Activated CD4-positive, alpha-beta T cell treated with anti-CD3 and anti-CD28 coated beads, Interleukin-2, amount 10 ng/mL, durations not matched to agents 7 days and 5 days (primary cell): Measurements from ENCODE around the gene SND1. TPM values are rescaled to one million over a fixed set of nuclear protein-coding genes. Genes with fewer than 3 reads are reported as not detected.

ENCODE experiments used
- CTCF ChIA-PET: fragments of 350-600 bp; sonication (Branson Sonifier 250); formaldehyde crosslinking; loops from one replicate; lab custom pipeline; 2021; ENCODE audit warnings: antibody characterized with exemption; lab: Charles Lee
- POLR2A ChIA-PET: fragments of 350-600 bp; sonication (Branson Sonifier 250); formaldehyde crosslinking; loops from one replicate; lab custom pipeline; 2021; ENCODE audit warnings: antibody characterized with exemption; lab: Charles Lee
- DNase-seq: peaks from one replicate; pipeline ENCODE4 v3.0.0-alpha.2; 2020
- H3K27ac Mint-ChIP-seq: one replicate; pipeline ENCODE4 v1.8.0; 2021; ENCODE audit warnings: mild to moderate bottlenecking, moderate library complexity, mixed read lengths
- H3K27me3 Mint-ChIP-seq: one replicate; pipeline ENCODE4 v1.8.0; 2021; ENCODE audit warnings: mixed read lengths
- H3K36me3 Mint-ChIP-seq: one replicate; pipeline ENCODE4 v1.8.0; 2021; ENCODE audit warnings: low read depth, mixed read lengths
- H3K4me1 Mint-ChIP-seq: one replicate; pipeline ENCODE4 v1.8.0; 2021; ENCODE audit warnings: mixed read lengths
- H3K4me3 Mint-ChIP-seq: one replicate; pipeline ENCODE4 v1.8.0; 2021; ENCODE audit warnings: mild to moderate bottlenecking, moderate library complexity, mixed read lengths
- H3K9me3 Mint-ChIP-seq: one replicate; pipeline ENCODE4 v1.8.0; 2021; ENCODE audit warnings: mixed read lengths
- total RNA-seq, 2 experiments: library from RNA; stranded (reverse); gene quantifications; one replicate each; pipeline ENCODE4 v1.2.3, GENCODE V29; 2021

Gene SND1
- total RNA-seq, 2 experiments from 2014 or later, result 141 to 163 TPM

DNA sequence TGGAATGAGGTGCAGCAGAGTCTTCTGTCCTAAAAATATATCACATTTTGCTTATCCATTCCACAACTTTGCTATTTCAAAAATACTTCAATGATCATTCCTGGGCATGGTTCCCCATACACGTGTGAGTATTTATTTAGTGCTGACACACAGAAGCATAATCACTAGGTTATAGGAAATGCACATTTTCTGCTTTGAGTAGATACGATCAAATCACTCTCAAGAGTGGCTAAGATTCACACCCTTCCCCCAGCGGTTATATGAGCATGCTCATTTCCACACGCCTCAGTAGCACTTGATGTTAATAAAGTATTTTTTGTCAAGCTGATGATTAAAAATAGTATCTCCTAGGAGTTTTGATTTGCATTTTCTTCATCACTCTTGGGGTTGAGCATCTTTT is 472.8 kb downstream of the SND1 start:
- DNase-seq, result no peak
- ChIA-PET POLR2A (no interaction called here), CTCF (no interaction called here)
- Mint-ChIP-seq H3K4me1 (peaks cover 6% of the 10 kb centered on the region), H3K27ac (no peak overlapping the region), H3K9me3 (no peaks in the 10 kb centered on the region), H3K4me3 (no peak overlapping the region), H3K27me3 (peaks cover 14% of the 10 kb centered on the region), H3K36me3 (no peaks in the 10 kb centered on the region)

GRCh38 chr7:128125816-128126215 is 473.8 kb downstream of the SND1 start:
- Mint-ChIP-seq H3K27me3 (peaks cover 14% of the 10 kb centered on the region), H3K4me1 (peaks cover 6% of the 10 kb centered on the region), H3K36me3 (no peaks in the 10 kb centered on the region), H3K27ac (no peak overlapping the region), H3K9me3 (no peaks in the 10 kb centered on the region), H3K4me3 (no peak overlapping the region)
- ChIA-PET CTCF (interaction anchor here (0.9 to 1.5 kb wide), 2 partner anchors 10 to 32 kb away, joined by 4 read pairs; no protein-coding TSS in a partner anchor), POLR2A (no interaction called here)
- no peak for DNase-seq

DNA sequence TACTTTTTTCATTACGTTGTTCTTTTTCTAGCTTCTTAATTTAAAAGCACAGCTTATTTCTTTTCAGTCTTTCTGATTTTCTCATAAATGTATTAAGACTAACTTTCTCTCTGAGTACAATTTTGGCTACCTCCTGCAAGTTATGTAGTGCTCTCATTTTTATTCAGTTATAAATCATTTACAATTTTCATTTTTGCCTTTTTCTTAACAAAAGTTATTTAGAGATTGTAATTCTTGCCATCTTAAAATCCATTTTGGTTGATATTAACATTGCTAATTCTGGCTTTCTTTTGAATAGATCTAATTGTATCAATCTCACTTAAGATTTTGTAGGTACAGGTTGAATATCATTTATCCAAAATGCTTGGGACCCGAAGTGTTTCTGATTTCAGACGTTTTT is 476.4 kb downstream of the SND1 start:
- ChIA-PET CTCF (no interaction called here), POLR2A (no interaction called here)
- Mint-ChIP-seq H3K9me3 (no peaks in the 10 kb centered on the region), H3K27ac (no peak overlapping the region), H3K4me3 (no peak overlapping the region), H3K27me3 (peaks cover 21% of the 10 kb centered on the region), H3K36me3 (no peaks in the 10 kb centered on the region), H3K4me1 (peaks cover 6% of the 10 kb centered on the region)
- DNase-seq, result no peak

DNA sequence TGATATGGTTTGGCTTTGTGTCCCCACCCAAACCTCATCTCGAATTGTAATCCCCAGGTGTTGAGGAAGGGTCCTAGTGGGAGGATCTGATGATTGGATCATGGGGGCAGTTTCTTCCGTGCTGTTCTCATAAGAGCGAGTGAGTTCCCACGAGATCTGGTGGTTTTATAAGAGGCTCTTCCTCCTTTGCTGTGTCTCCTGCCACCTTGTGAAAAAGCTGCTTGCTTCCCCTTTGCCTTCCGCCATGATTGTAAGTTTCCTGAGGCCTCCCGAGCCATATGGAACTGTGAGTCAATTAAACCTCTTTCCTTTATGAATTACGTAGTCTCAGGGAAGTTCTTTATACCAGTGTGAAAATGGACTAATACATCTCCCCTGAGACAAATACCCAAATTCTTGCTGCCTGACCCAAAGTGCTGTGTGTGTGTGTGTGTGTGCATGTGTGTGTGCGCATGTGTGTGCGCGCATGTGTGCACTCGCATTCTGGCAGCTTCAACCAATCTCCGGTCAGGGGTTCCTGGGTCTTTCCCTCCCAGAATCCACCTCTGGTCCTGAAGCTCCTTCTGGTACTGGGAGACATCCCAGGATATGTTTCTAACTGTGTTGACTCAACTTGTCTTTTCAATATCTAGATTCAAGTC is 477.4 kb downstream of the SND1 start:
- Mint-ChIP-seq H3K9me3 (no peaks in the 10 kb centered on the region), H3K36me3 (no peaks in the 10 kb centered on the region), H3K4me3 (no peak overlapping the region), H3K4me1 (peaks cover 6% of the 10 kb centered on the region), H3K27me3 (peaks cover 30% of the 10 kb centered on the region), H3K27ac (no peak overlapping the region)
- CTCF ChIA-PET, result no interaction called here
- no peak for DNase-seq
- POLR2A ChIA-PET, result no interaction called here

GRCh38 chr7:128131115-128131514 is 479.1 kb downstream of the SND1 start:
- H3K4me3 Mint-ChIP-seq, result no peak overlapping the region
- no peaks in the 10 kb centered on the region for H3K36me3 Mint-ChIP-seq
- no peak overlapping the region for H3K27ac Mint-ChIP-seq
- no peaks in the 10 kb centered on the region for H3K9me3 Mint-ChIP-seq
- no peak for DNase-seq
- peaks cover 11% of the 10 kb centered on the region for H3K4me1 Mint-ChIP-seq
- peaks cover 33% of the 10 kb centered on the region for H3K27me3 Mint-ChIP-seq
- POLR2A ChIA-PET, result no interaction called here
- CTCF ChIA-PET, result no interaction called here

DNA sequence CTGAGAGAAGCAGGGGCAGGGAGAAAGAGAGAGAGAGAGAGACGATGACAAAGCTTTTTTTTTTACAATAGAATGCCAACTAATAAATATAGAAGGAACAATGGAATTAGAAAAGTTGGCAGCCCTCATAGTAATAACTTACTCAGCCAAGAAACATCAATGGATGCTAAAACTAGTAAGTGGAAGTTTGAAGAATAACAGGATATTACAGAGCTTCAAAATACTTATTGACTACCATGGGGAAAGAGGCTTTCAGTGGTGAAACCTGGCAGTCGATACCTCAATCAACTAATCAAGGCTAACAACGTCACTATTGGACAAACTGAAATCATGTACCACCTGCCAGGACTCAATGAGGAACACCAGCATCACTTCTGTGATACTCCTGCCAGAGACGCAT is 479.7 kb downstream of the SND1 start:
- DNase-seq, result no peak
- Mint-ChIP-seq H3K9me3 (no peaks in the 10 kb centered on the region), H3K4me3 (no peak overlapping the region), H3K27me3 (peaks cover 36% of the 10 kb centered on the region), H3K27ac (no peak overlapping the region), H3K4me1 (peaks cover 13% of the 10 kb centered on the region), H3K36me3 (no peaks in the 10 kb centered on the region)
- ChIA-PET POLR2A (no interaction called here), CTCF (no interaction called here)

- Mint-ChIP-seq H3K27ac (no peak overlapping the region), H3K4me1 (peaks cover 13% of the 10 kb centered on the region), H3K9me3 (no peaks in the 10 kb centered on the region), H3K4me3 (no peak overlapping the region), H3K36me3 (no peaks in the 10 kb centered on the region), H3K27me3 (peaks cover 44% of the 10 kb centered on the region)
- CTCF ChIA-PET, result no interaction called here
- DNase-seq, result no peak
- POLR2A ChIA-PET, result no interaction called here
Observed at GRCh38 chr7:128132426-128133069, 480.6 kb downstream of the SND1 start.

GRCh38 chr7:128135159-128135514 is 483.1 kb downstream of the SND1 start:
- peaks cover 13% of the 10 kb centered on the region for H3K4me1 Mint-ChIP-seq
- H3K27ac Mint-ChIP-seq, result no peak overlapping the region
- no peak for DNase-seq
- H3K4me3 Mint-ChIP-seq, result peak overlapping the region; percentile 58
- peaks cover 56% of the 10 kb centered on the region for H3K27me3 Mint-ChIP-seq
- no peaks in the 10 kb centered on the region for H3K36me3 Mint-ChIP-seq
- ChIA-PET CTCF (interaction anchor here (0.5 to 4.8 kb wide), 25 partner anchors 8 to 1650 kb away, joined by 3 to 33 read pairs (median 4); no protein-coding TSS in a partner anchor), POLR2A (no interaction called here)
- H3K9me3 Mint-ChIP-seq, result no peaks in the 10 kb centered on the region

DNA sequence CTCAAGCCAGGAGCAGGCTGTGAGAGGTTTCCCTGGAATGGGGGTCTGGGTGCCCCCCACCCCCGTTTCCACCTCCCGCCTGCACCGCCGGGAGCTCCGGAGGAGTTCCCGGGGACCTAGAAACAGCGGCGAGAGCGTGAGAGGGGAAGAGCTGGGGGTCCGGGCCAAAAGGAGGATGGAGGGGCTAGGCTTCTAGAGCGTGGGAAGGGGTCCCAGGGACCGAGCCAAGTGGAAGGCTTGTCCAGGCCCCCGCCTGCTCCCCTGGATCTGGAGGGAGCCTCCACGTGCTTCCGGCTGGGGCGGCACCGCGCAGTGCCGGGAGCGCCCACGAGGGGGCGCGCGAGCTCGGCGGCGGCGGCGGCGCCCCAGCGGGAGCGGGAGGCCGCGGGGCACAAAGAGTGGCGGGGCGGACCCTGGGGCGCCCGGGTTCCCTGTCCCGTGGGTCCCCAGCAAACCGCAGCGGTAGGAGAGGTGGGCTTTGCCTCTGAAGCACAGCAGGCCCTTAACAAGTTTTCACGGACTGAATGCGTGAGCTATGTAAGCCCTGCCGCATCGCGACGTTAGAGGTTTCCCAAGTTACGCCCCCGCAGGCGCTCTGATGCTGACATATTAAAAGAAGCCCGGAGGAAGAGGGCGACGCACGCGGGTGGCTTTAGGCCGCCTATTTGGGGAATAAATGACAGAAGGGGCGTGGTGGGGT is 483.7 kb downstream of the SND1 start:
- peak; percentile 46 for DNase-seq
- H3K4me3 Mint-ChIP-seq, result peak overlapping the region; percentile 67
- CTCF ChIA-PET, result interaction anchor here (0.5 to 4.8 kb wide), 27 partner anchors 8 to 1651 kb away, joined by 3 to 33 read pairs (median 4); no protein-coding TSS in a partner anchor
- H3K27ac Mint-ChIP-seq, result no peak overlapping the region
- peaks cover 56% of the 10 kb centered on the region for H3K27me3 Mint-ChIP-seq
- POLR2A ChIA-PET, result interaction anchor here (0.6 kb wide), 1 partner anchor 44 kb away, joined by 8 read pairs; no protein-coding TSS in a partner anchor
- H3K9me3 Mint-ChIP-seq, result no peaks in the 10 kb centered on the region
- peaks cover 13% of the 10 kb centered on the region for H3K4me1 Mint-ChIP-seq
- no peaks in the 10 kb centered on the region for H3K36me3 Mint-ChIP-seq

DNA sequence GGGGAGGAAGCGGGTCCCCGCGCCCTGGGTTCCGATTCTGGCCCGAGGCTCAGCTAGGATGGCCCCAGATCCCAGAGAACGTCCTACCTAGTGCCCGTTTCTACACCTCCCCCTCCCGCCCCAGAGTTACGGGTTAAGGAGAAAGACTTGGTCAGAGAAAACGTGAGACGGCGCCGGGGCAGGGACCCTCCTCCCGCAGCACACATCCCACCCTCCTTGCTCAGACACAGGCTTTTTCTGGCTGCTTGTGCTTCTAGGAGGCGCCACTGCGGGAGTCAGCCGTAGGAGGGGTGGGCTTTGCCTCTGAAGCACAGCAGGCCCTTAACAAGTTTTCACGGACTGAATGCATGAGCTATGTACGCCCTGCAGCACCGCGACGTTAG is 484.2 kb downstream of the SND1 start:
- DNase-seq, result no peak
- peaks cover 56% of the 10 kb centered on the region for H3K27me3 Mint-ChIP-seq
- peaks cover 13% of the 10 kb centered on the region for H3K4me1 Mint-ChIP-seq
- H3K36me3 Mint-ChIP-seq, result no peaks in the 10 kb centered on the region
- ChIA-PET POLR2A (no interaction called here), CTCF (interaction anchor here (0.6 to 4.8 kb wide), 22 partner anchors 10 to 429 kb away, joined by 3 to 33 read pairs (median 4); no protein-coding TSS in a partner anchor)
- no peaks in the 10 kb centered on the region for H3K9me3 Mint-ChIP-seq
- H3K27ac Mint-ChIP-seq, result no peak overlapping the region
- H3K4me3 Mint-ChIP-seq, result peak overlapping the region; percentile 67

DNA sequence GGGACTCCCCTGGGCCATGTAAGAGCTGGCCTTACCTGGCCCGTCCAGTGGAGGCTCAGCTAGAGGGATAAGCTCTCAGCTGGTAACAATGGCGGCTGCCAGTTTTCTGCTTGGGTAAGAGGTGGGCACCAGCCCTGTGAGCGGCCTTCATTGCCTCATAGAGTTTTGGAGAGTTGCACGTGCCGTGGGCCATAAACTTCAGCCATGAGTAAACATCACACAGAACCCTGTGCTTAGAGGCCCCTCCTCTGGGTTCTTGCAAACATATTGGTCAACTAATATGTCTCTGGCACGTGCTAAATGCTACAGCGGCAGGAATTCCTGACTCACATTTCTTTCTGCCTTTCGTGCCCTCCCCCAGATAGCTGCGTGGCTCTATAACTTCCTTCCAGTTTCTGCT is 485.2 kb downstream of the SND1 start:
- Mint-ChIP-seq H3K4me1 (peaks cover 13% of the 10 kb centered on the region), H3K27ac (no peak overlapping the region), H3K27me3 (peaks cover 60% of the 10 kb centered on the region), H3K4me3 (no peak overlapping the region), H3K36me3 (no peaks in the 10 kb centered on the region), H3K9me3 (no peaks in the 10 kb centered on the region)
- ChIA-PET CTCF (interaction anchor here (1.5 to 4.8 kb wide), 2 partner anchors 16 to 72 kb away, joined by 5 to 33 read pairs; no protein-coding TSS in a partner anchor), POLR2A (no interaction called here)
- no peak for DNase-seq

DNA sequence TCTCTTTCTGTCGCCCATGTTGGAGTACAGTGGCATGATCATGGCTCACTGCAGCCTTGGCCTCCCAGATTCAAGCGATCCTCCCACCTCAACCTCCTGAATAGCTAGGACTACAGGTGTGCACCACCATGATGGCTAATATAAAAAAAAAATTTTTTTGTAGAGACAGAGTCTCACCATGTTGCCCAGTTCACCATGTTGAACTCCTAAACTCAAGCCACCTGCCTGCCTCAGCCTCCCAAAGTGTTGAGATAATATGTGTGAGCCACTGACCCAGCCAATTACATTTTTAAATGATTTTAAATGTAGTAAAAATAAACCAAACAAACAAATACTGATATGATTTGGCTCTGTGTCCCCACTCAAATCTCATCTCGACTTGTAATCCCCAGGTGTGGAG is 487.4 kb downstream of the SND1 start:
- DNase-seq, result no peak
- Mint-ChIP-seq H3K27ac (no peak overlapping the region), H3K4me1 (peaks cover 13% of the 10 kb centered on the region), H3K36me3 (no peaks in the 10 kb centered on the region), H3K9me3 (no peaks in the 10 kb centered on the region), H3K4me3 (no peak overlapping the region), H3K27me3 (peaks cover 53% of the 10 kb centered on the region)
- ChIA-PET POLR2A (no interaction called here), CTCF (no interaction called here)

- Mint-ChIP-seq H3K4me3 (no peak overlapping the region), H3K4me1 (no peaks in the 10 kb centered on the region), H3K27ac (no peak overlapping the region), H3K27me3 (peaks cover 38% of the 10 kb centered on the region), H3K9me3 (no peaks in the 10 kb centered on the region), H3K36me3 (no peaks in the 10 kb centered on the region)
- ChIA-PET CTCF (interaction anchor here (1.1 kb wide), 1 partner anchor 68 kb away, joined by 3 read pairs; no protein-coding TSS in a partner anchor), POLR2A (no interaction called here)
- no peak for DNase-seq
Observed at GRCh38 chr7:128141683-128142195, 489.7 kb downstream of the SND1 start.
